Activated B cell treated with CpG ODN at 0.5 μM for 24 hours (primary cell): ENCODE measurements around the gene VPS51. TPM values are rescaled to one million over a fixed set of nuclear protein-coding genes. Genes with fewer than 3 reads are reported as not detected.

ENCODE experiments used
- ATAC-seq: fragments of 200-7000 bp; cut with Tn5 transposase; one replicate; pipeline ENCODE4 v1.10.0; 2021; ENCODE audit warnings: low read depth, mild to moderate bottlenecking, moderate library complexity
- CTCF ChIA-PET: fragments of 350-600 bp; sonication (Branson Sonifier 250); formaldehyde crosslinking; loops from one replicate; lab custom pipeline; 2021; ENCODE audit warnings: antibody characterized with exemption; lab: Charles Lee
- POLR2A ChIA-PET: fragments of 350-600 bp; sonication (Branson Sonifier 250); formaldehyde crosslinking; loops from one replicate; lab custom pipeline; 2021; ENCODE audit warnings: antibody characterized with exemption; lab: Charles Lee
- DNase-seq: peaks from one replicate; pipeline ENCODE4 v3.0.0; 2022
- H3K27ac Mint-ChIP-seq: one replicate; pipeline ENCODE4 v1.8.0; 2020; ENCODE audit warnings: mixed read lengths
- H3K27me3 Mint-ChIP-seq: one replicate; pipeline ENCODE4 v1.8.0; 2021; ENCODE audit warnings: mixed read lengths
- H3K36me3 Mint-ChIP-seq: one replicate; pipeline ENCODE4 v1.8.0; 2021; ENCODE audit warnings: low read depth, mixed read lengths
- H3K4me1 Mint-ChIP-seq: one replicate; pipeline ENCODE4 v1.8.0; 2021; ENCODE audit warnings: mixed read lengths
- H3K4me3 Mint-ChIP-seq: one replicate; pipeline ENCODE4 v1.8.0; 2020; ENCODE audit warnings: mild to moderate bottlenecking, mixed read lengths
- H3K9me3 Mint-ChIP-seq: one replicate; pipeline ENCODE4 v1.8.0; 2020; ENCODE audit warnings: mixed read lengths
- CTCF ChIP-seq: fragments of 200-600 bp; IDR thresholded peaks from one replicate; pipeline ENCODE4 v1.8.0; 2022; ENCODE audit warnings: antibody characterized with exemption, mild to moderate bottlenecking
- intact Hi-C: fragments of 100-400 bp; cut with micrococcal nuclease; formaldehyde crosslinking; loops from one replicate; pipeline ENCODE4 v1.15.1; 2024
- total RNA-seq: library from RNA; stranded (reverse); gene quantifications from 2 replicates; pipeline ENCODE4 v1.2.3, GENCODE V29; 2022

VPS51 gene
- total RNA-seq, 1 donor from 2014 or later: 243 TPM

DNA sequence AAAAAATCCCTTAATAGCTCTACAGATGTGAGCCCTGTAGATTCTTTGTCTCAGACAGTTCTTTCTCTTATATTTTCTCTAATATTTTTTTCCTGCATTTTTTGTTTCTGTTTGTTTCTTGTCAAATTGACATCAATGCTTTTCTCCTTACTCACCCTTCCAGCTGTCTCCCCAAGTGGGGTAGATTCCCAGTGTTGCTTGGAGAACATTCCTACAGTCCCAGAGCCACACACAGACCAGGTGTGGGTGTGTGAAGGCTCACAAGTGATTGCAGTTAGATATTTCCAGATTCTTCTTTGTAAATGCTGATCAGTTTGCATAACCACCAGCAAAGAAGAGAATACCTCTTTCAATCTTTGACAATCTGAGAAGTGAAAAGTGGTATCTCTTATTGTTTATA lies 7.5 kb downstream of the VPS51 start:
- POLR2A ChIA-PET: interaction anchor here (0.5 to 2.6 kb wide), 3 partner anchors 7 to 88 kb away, joined by 4 to 8 read pairs (median 6); partner anchors contain the start of genes TM7SF2 and ZNHIT2
- CTCF ChIA-PET: no interaction called here

DNA sequence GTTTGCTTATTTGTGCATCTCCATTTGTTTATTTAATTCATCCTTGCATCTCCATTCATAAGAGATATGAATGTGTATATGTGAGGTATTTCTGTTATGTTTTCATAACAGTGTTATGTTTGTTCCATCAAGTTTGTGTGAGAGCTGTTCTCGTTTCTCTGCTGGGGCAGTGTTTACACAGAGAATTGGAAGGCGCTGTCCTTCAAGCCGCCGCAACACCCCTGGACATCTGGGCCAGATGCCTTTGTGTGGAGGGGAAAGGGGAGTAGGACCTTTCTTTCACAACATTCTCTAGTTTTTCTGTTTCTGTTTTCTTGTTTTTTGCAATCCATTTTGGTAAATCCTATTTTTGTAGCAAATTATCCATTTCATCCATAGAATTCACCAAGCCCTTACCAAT lies 8.6 kb downstream of the VPS51 start:
- Mint-ChIP-seq H3K4me1 (peaks cover 2% of the 10 kb centered on the region), H3K27ac (no peak overlapping the region), H3K36me3 (peaks cover 58% of the 10 kb centered on the region), H3K27me3 (no peaks in the 10 kb centered on the region), H3K9me3 (no peaks in the 10 kb centered on the region), H3K4me3 (no peak overlapping the region)
- CTCF ChIA-PET: no interaction called here
- DNase-seq (no peak), ATAC-seq (no peak)
- intact Hi-C loops: no loop called here
- TF ChIP-seq CTCF: no peak
- POLR2A ChIA-PET: interaction anchor here (0.6 kb wide), 1 partner anchor 13 kb away, joined by 10 read pairs; no protein-coding TSS in a partner anchor

More for the DNA sequence above, 7.5 kb downstream of the VPS51 start:
- no peaks in the 10 kb centered on the region for H3K27me3 Mint-ChIP-seq
- intact Hi-C loops: no loop called here
- no peak overlapping the region for H3K4me3 Mint-ChIP-seq
- H3K4me1 Mint-ChIP-seq: peaks cover 2% of the 10 kb centered on the region
- TF ChIP-seq CTCF: no peak
- no peak for DNase-seq
- ATAC-seq: no peak
- no peak overlapping the region for H3K27ac Mint-ChIP-seq
- H3K9me3 Mint-ChIP-seq: no peaks in the 10 kb centered on the region
- H3K36me3 Mint-ChIP-seq: peaks cover 58% of the 10 kb centered on the region

DNA sequence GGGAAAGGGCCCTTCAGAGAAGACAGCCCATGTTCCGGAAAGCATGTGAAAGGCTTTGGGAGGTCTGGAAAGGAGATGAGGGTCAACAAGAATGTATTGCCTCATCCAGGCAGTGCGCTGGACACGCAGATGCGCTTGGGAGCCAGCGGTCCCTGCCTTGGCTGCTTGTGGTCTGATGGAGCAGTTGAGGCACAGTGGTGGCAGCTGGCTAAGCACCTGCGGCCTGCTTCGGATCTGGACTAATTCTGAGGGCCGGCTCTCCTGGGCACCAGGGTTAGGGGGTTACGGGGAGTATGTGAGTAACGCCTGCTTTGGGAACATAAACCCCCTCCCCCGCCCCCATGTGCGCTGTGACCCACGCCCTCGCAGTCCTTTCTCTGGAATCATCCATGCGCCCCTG lies 11.1 kb downstream of the VPS51 start:
- H3K27me3 Mint-ChIP-seq: no peaks in the 10 kb centered on the region
- intact Hi-C loops: no loop called here
- DNase-seq (no peak), ATAC-seq (no peak)
- H3K27ac Mint-ChIP-seq: no peak overlapping the region
- peaks cover 23% of the 10 kb centered on the region for H3K4me1 Mint-ChIP-seq
- ChIA-PET POLR2A (no interaction called here), CTCF (interaction anchor here (1.6 kb wide), 1 partner anchor 9 kb away, joined by 4 read pairs; no protein-coding TSS in a partner anchor)
- no peak for TF ChIP-seq CTCF
- H3K9me3 Mint-ChIP-seq: no peaks in the 10 kb centered on the region
- H3K36me3 Mint-ChIP-seq: peaks cover 53% of the 10 kb centered on the region
- no peak overlapping the region for H3K4me3 Mint-ChIP-seq

DNA sequence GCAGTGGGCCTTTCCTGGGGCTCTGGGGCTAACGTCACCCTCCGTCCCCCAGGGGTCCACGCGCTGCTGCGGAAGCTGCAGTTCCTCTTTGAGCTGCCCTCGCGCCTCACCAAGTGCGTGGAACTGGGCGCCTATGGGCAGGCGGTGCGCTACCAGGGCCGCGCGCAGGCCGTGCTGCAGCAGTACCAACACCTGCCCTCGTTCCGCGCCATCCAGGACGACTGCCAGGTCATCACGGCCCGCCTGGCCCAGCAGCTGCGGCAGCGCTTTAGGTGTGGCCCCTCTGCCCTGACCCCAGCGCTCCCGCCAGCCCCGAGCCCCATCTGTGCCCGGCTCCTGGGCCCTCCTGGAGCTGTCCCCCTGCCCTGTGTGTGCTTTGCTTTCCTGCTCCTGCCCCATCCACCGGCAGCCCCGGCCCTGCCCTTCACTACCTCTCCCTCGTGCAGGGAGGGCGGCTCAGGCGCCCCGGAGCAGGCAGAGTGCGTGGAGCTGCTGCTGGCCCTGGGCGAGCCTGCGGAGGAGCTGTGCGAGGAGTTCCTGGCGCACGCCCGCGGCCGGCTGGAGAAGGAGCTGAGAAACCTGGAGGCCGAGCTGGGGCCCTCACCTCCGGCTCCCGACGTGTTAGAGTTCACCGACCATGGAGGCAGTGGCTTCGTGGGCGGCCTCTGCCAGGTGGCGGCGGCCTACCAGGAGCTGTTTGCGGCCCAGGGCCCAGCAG lies 11.9 kb downstream of the VPS51 start:
- CTCF ChIA-PET: interaction anchor here (1.6 kb wide), 1 partner anchor 10 kb away, joined by 4 read pairs; no protein-coding TSS in a partner anchor
- Mint-ChIP-seq H3K9me3 (no peaks in the 10 kb centered on the region), H3K4me1 (peaks cover 25% of the 10 kb centered on the region), H3K27me3 (no peaks in the 10 kb centered on the region), H3K4me3 (no peak overlapping the region), H3K36me3 (peaks cover 48% of the 10 kb centered on the region), H3K27ac (no peak overlapping the region)
- ATAC-seq (no peak), DNase-seq (no peak)
- TF ChIP-seq CTCF: no peak
- intact Hi-C loops: no loop called here
- POLR2A ChIA-PET: no interaction called here

DNA sequence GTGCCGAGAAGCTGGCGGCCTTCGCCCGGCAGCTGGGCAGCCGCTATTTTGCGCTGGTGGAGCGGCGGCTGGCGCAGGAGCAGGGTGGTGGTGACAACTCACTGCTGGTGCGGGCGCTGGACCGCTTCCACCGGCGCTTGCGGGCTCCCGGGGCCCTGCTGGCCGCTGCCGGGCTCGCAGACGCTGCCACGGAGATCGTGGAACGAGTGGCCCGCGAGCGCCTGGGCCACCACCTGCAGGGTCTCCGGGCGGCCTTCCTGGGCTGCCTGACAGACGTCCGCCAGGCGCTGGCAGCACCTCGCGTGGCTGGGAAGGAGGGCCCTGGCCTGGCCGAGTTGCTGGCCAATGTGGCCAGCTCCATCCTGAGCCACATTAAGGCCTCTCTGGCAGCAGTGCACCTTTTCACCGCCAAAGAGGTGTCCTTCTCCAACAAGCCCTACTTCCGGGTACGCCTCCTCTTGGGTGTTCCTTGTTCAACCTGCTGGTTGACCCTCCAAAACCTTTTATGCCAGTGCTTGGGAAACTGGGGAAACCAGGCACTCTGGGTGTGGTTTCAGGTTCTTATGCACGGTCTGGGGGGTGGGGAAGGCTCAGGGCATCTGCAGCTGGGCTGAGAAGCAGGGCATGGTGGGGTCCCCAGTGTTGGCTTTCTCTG lies 12.6 kb downstream of the VPS51 start:
- DNase-seq (no peak), ATAC-seq (no peak)
- CTCF ChIA-PET: interaction anchor here (0.5 to 4.0 kb wide), 4 partner anchors 10 to 208 kb away, joined by 3 to 26 read pairs (median 6); partner anchors contain the start of gene CDC42EP2
- H3K27ac Mint-ChIP-seq: no peak overlapping the region
- POLR2A ChIA-PET: no interaction called here
- no peaks in the 10 kb centered on the region for H3K9me3 Mint-ChIP-seq
- peaks cover 43% of the 10 kb centered on the region for H3K36me3 Mint-ChIP-seq
- no peaks in the 10 kb centered on the region for H3K27me3 Mint-ChIP-seq
- no peak overlapping the region for H3K4me3 Mint-ChIP-seq
- intact Hi-C loops: no loop called here
- TF ChIP-seq CTCF: no peak
- peaks cover 30% of the 10 kb centered on the region for H3K4me1 Mint-ChIP-seq
